Measurements from ENCODE around the gene REC8. TPM values are rescaled to one million over a fixed set of nuclear protein-coding genes. Genes with fewer than 3 reads are reported as not detected.

The REC8 gene
- total and polyA plus RNA-seq, 2 of the 13 experiments (the other 11 are each of a cell fraction or from before 2014, with no cell fraction given) = 3.4 to 14.7 TPM

DNA sequence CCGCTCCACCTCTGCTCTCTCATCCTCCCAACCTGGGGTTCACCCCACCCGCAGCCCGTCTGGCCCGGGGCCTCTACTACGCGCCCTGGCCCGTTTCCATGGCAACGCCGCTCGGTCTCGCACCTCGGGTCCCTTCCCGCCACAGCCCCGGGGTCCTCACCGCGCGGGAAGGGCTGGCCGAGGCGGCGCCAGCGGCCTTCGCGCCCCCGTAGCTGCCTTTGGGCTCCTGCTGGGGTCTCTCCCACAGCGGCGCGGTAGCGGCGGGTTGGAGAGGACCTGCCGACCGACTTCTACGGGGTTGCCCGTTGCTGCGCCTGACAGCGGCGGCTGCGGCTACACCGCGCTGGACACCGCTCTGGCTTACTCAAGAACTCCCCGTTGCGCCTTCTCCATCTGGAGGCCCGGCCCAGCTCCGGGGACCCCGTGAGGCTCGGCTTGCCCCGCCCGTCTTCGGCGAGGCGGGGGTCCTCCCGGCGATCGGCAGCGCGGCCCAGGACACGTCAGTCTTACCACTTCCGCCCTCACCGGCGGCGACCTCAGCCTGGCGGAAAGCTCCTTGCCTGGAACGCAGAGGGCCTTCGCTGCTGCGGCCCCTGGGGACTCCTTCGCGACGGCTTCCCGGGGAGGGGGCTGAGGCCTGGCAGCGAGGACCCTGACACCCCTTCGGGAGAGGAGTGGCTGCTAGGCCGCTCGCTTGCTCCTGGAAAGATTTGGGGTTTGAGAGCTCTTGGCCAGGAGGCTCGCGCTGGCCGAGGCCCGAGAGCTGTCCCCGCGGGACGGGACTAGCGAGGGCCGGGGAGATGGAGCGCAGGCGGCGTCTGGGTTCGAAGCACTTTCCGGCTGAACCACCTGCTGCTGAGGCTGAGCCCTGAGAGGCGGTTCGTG lies 23.5 kb downstream of the REC8 start, which contains the start of gene TM9SF1 (continued):
- peak; percentile 63; the same call in 1 of the 2 replicates for TF ChIP-seq ATRX (CRISPR knock-in tag; IDR thresholded peaks at IDR 0.05; ENCODE audit: borderline replicate concordance)
- TF ChIP-seq, protein P1, sequence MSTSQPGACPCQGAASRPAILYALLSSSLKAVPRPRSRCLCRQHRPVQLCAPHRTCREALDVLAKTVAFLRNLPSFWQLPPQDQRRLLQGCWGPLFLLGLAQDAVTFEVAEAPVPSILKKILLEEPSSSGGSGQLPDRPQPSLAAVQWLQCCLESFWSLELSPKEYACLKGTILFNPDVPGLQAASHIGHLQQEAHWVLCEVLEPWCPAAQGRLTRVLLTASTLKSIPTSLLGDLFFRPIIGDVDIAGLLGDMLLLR (CRISPR knock-in tag; IDR thresholded peaks at IDR 0.05) = peak; percentile 77; the same call in 1 of the 2 replicates
- peak; percentile 98 for TF ChIP-seq SMAD1 (CRISPR knock-in tag; IDR thresholded peaks at IDR 0.05; ENCODE audit: borderline replicate concordance, low read depth)
- TF ChIP-seq ZBTB38 (CRISPR knock-in tag; IDR thresholded peaks at IDR 0.05) = peak; percentile 81
- TF ChIP-seq, protein P2, sequence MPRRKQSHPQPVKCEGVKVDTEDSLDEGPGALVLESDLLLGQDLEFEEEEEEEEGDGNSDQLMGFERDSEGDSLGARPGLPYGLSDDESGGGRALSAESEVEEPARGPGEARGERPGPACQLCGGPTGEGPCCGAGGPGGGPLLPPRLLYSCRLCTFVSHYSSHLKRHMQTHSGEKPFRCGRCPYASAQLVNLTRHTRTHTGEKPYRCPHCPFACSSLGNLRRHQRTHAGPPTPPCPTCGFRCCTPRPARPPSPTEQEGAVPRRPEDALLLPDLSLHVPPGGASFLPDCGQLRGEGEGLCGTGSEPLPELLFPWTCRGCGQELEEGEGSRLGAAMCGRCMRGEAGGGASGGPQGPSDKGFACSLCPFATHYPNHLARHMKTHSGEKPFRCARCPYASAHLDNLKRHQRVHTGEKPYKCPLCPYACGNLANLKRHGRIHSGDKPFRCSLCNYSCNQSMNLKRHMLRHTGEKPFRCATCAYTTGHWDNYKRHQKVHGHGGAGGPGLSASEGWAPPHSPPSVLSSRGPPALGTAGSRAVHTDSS (CRISPR knock-in tag; conservative IDR thresholded peaks at IDR 0.05) = peak; percentile 20; the same call in 1 of the 2 replicates
- peak; percentile 100 for TF ChIP-seq ZNF547 (CRISPR knock-in tag; IDR thresholded peaks at IDR 0.05)
- TF ChIP-seq RFX1 (IDR thresholded peaks at IDR 0.05) = peak; percentile 93
- TF ChIP-seq ZSCAN21 (CRISPR knock-in tag; IDR thresholded peaks at IDR 0.05; ENCODE audit: borderline replicate concordance) = peak; percentile 84; the same call in 1 of the 2 replicates
- peak; percentile 99 for TF ChIP-seq ZNF234 (CRISPR knock-in tag; conservative IDR thresholded peaks at IDR 0.05)
- TF ChIP-seq ZFP41 (CRISPR knock-in tag; IDR thresholded peaks at IDR 0.05; ENCODE audit: borderline replicate concordance) = peak; percentile 99
- peak; percentile 82; the same call in 1 of the 2 replicates for TF ChIP-seq SIX4 (CRISPR knock-in tag; IDR thresholded peaks at IDR 0.05)
- peak; percentile 71; the same call in 1 of the 2 replicates for TF ChIP-seq ONECUT2 (CRISPR knock-in tag; IDR thresholded peaks at IDR 0.05)
- peak; percentile 89 for TF ChIP-seq ZSCAN22 (CRISPR knock-in tag; IDR thresholded peaks at IDR 0.05)
- peak; percentile 99 for TF ChIP-seq SPEN (CRISPR knock-in tag; IDR thresholded peaks at IDR 0.05; ENCODE audit: low read depth)
- TF ChIP-seq NFATC3 (CRISPR knock-in tag; IDR thresholded peaks at IDR 0.05) = peak; percentile 99
- TF ChIP-seq ZNF558 (CRISPR knock-in tag; IDR thresholded peaks at IDR 0.05; ENCODE audit: borderline replicate concordance) = no peak
- TF ChIP-seq ZNF326 (CRISPR knock-in tag; IDR thresholded peaks at IDR 0.05; ENCODE audit: borderline replicate concordance) = peak; percentile 87
- TF ChIP-seq TBP (CRISPR knock-in tag; IDR thresholded peaks at IDR 0.05) = peak; percentile 82; the same call in 1 of the 2 replicates
- peak; percentile 100 for TF ChIP-seq ZNF605 (CRISPR knock-in tag; IDR thresholded peaks at IDR 0.05)
- no peak for TF ChIP-seq SYNCRIP (IDR thresholded peaks at IDR 0.05; ENCODE audit: insufficient read depth, low read depth, low read length)
- peak; percentile 95 for TF ChIP-seq ZBTB7A (CRISPR knock-in tag; IDR thresholded peaks at IDR 0.05)
- TF ChIP-seq NCOA1 (CRISPR knock-in tag; IDR thresholded peaks at IDR 0.05) = 0 out of 2 replicates have a peak, but pooled peaks have one; percentile 59
- TF ChIP-seq, protein P3, sequence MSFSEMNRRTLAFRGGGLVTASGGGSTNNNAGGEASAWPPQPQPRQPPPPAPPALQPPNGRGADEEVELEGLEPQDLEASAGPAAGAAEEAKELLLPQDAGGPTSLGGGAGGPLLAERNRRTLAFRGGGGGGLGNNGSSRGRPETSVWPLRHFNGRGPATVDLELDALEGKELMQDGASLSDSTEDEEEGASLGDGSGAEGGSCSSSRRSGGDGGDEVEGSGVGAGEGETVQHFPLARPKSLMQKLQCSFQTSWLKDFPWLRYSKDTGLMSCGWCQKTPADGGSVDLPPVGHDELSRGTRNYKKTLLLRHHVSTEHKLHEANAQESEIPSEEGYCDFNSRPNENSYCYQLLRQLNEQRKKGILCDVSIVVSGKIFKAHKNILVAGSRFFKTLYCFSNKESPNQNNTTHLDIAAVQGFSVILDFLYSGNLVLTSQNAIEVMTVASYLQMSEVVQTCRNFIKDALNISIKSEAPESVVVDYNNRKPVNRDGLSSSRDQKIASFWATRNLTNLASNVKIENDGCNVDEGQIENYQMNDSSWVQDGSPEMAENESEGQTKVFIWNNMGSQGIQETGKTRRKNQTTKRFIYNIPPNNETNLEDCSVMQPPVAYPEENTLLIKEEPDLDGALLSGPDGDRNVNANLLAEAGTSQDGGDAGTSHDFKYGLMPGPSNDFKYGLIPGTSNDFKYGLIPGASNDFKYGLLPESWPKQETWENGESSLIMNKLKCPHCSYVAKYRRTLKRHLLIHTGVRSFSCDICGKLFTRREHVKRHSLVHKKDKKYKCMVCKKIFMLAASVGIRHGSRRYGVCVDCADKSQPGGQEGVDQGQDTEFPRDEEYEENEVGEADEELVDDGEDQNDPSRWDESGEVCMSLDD (CRISPR knock-in tag; IDR thresholded peaks at IDR 0.05; ENCODE audit: borderline replicate concordance) = peak; percentile 92
- TF ChIP-seq ZFP36L1 (CRISPR knock-in tag; IDR thresholded peaks at IDR 0.05) = peak; percentile 86

Data from HepG2 (cell line).